ENCODE results near the gene STX17.

GRCh38 chr9:99868845-99869244 is 37.6 kb upstream of the STX17 start:
- TF ChIP-seq CTCF (IDR thresholded peaks at IDR 0.05; ENCODE audit: low read depth, low read length) = no peak
- TF ChIP-seq EZH2phosphoT487 (IDR thresholded peaks at IDR 0.05; ENCODE audit: low read depth) = no peak
